Measurements from ENCODE around the gene ZSWIM6.

ZSWIM6 gene

DNA sequence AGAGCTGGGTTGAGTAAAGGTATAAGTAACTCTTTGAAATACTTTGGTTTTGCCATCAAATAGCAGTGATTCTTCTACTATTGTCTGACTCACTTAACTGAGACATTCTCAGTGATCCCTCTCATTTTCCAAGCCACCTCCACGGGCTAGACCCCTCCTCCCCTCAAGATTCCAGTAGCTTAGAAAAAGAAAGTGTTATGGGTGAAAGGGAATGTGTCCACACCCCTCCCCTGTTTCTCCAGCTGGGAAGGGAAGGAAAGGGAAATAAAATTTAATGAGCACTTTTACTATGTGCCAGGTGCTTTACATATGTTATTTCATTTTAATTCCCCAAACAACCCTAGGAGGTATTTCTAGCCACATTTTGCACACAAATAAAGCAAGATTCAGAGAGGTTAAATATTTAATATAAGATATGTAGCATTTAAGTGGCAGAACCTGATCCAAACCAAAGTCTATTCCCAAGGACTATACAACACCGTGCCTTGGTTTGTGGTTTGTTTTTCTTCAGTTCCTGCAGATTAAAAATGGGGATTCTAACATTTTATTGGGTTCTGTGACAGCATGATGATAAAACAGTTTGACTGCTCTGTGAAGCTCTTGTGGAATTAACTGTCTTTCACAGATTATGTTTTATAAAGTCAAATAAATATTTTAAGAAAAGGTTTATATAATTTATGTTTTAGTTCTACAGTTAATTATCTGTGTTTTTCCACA is 135.9 kb downstream of the ZSWIM6 start:
- H2AFZ ChIP-seq (ENCODE audit: low read length) = no peak overlapping the region
- H3K27ac ChIP-seq (ENCODE audit: low read depth, low read length, poor library complexity, severe bottlenecking) = no peak overlapping the region
- H3K4me3 ChIP-seq (ENCODE audit: low read depth, low read length, poor library complexity, severe bottlenecking) = no peak overlapping the region
- H3K9ac ChIP-seq (ENCODE audit: low read length) = no peak overlapping the region
- H3F3A ChIP-seq (ENCODE audit: insufficient read depth, low read length) = no peaks in the 10 kb centered on the region
- no peaks in the 10 kb centered on the region for H3K27me3 ChIP-seq (ENCODE audit: insufficient read depth, low read length)
- H3K4me2 ChIP-seq (ENCODE audit: low read length) = no peak overlapping the region
- no peaks in the 10 kb centered on the region for H3K9me2 ChIP-seq (ENCODE audit: low read depth, low read length)
- H3K9me3 ChIP-seq (ENCODE audit: low read length) = no peaks in the 10 kb centered on the region
- H3K36me3 ChIP-seq (ENCODE audit: insufficient read depth, low read length) = no peaks in the 10 kb centered on the region
- no peaks in the 10 kb centered on the region for H4K20me1 ChIP-seq (ENCODE audit: insufficient read depth, low read length)
- H3K4me1 ChIP-seq (ENCODE audit: insufficient read depth, low read length, severe bottlenecking) = no peaks in the 10 kb centered on the region
- H3K79me2 ChIP-seq (ENCODE audit: insufficient read depth, low read length) = no peaks in the 10 kb centered on the region
- no peak for TF ChIP-seq EZH2 (IDR thresholded peaks at IDR 0.05; ENCODE audit: borderline replicate concordance, low read length)
- TF ChIP-seq, protein P1, sequence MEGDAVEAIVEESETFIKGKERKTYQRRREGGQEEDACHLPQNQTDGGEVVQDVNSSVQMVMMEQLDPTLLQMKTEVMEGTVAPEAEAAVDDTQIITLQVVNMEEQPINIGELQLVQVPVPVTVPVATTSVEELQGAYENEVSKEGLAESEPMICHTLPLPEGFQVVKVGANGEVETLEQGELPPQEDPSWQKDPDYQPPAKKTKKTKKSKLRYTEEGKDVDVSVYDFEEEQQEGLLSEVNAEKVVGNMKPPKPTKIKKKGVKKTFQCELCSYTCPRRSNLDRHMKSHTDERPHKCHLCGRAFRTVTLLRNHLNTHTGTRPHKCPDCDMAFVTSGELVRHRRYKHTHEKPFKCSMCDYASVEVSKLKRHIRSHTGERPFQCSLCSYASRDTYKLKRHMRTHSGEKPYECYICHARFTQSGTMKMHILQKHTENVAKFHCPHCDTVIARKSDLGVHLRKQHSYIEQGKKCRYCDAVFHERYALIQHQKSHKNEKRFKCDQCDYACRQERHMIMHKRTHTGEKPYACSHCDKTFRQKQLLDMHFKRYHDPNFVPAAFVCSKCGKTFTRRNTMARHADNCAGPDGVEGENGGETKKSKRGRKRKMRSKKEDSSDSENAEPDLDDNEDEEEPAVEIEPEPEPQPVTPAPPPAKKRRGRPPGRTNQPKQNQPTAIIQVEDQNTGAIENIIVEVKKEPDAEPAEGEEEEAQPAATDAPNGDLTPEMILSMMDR (IDR thresholded peaks at IDR 0.05; ENCODE audit: low read length) = no peak

DNA sequence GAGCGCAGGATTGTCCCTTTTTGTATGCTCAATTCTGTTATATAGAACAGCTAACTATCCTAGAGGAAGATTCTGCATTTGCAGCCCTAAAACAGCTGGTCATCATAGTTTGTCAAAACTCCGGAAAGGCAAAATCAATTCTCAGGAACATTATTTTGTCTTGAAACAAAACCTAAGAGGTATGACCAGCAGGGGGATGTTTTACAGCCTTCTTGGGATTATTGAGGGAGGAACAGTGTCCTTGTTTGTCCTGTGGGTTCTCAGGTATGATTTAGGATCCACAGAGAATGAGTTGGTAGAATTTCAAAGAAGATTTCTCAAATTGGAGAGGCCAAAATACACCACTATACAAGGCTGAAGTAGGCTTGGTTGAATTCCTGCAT is 136.4 kb downstream of the ZSWIM6 start:
- Histone ChIP-seq H3K79me2 (ENCODE audit: insufficient read depth, low read length) (no peaks in the 10 kb centered on the region), H3K4me1 (ENCODE audit: insufficient read depth, low read length, severe bottlenecking) (no peaks in the 10 kb centered on the region), H3K27ac (ENCODE audit: low read depth, low read length, poor library complexity, severe bottlenecking) (no peak overlapping the region), H3K9me2 (ENCODE audit: low read depth, low read length) (no peaks in the 10 kb centered on the region), H3K9me3 (ENCODE audit: low read length) (no peaks in the 10 kb centered on the region), H3K4me2 (ENCODE audit: low read length) (no peak overlapping the region), H2AFZ (ENCODE audit: low read length) (no peak overlapping the region), H4K20me1 (ENCODE audit: insufficient read depth, low read length) (no peaks in the 10 kb centered on the region), H3K27me3 (ENCODE audit: insufficient read depth, low read length) (no peaks in the 10 kb centered on the region), H3K9ac (ENCODE audit: low read length) (no peak overlapping the region), H3F3A (ENCODE audit: insufficient read depth, low read length) (no peaks in the 10 kb centered on the region), H3K4me3 (ENCODE audit: low read depth, low read length, poor library complexity, severe bottlenecking) (no peak overlapping the region), H3K36me3 (ENCODE audit: insufficient read depth, low read length) (no peaks in the 10 kb centered on the region)
- TF ChIP-seq, protein P1 (IDR thresholded peaks at IDR 0.05; ENCODE audit: low read length) = no peak
- no peak for TF ChIP-seq EZH2 (IDR thresholded peaks at IDR 0.05; ENCODE audit: borderline replicate concordance, low read length)

DNA sequence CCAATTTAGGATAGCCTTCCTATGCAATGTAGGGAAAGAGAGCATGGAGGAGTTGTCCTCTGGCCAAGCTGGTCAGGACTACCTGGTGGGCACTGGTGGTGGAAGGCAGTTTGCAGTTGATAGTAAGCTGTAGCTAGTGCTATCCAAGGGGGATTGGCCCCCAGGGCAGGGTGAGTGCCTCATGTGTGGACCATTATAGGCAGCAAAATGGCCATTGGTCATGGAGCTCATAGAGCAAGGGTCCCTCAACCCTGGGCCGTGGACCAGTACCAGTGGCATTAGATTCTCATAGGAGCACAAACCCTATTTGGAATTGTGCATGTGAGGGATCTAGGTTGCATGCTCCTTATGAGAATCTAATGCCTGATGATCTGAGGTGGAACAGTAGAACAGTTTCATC is 139.3 kb downstream of the ZSWIM6 start:
- no peaks in the 10 kb centered on the region for H3K79me2 ChIP-seq (ENCODE audit: insufficient read depth, low read length)
- no peak overlapping the region for H3K4me2 ChIP-seq (ENCODE audit: low read length)
- H3K9ac ChIP-seq (ENCODE audit: low read length) = no peak overlapping the region
- H3K27ac ChIP-seq (ENCODE audit: low read depth, low read length, poor library complexity, severe bottlenecking) = no peak overlapping the region
- H3F3A ChIP-seq (ENCODE audit: insufficient read depth, low read length) = no peaks in the 10 kb centered on the region
- no peaks in the 10 kb centered on the region for H3K9me3 ChIP-seq (ENCODE audit: low read length)
- no peak for TF ChIP-seq EZH2 (IDR thresholded peaks at IDR 0.05; ENCODE audit: borderline replicate concordance, low read length)
- TF ChIP-seq, protein P1 (IDR thresholded peaks at IDR 0.05; ENCODE audit: low read length) = no peak
- H3K9me2 ChIP-seq (ENCODE audit: low read depth, low read length) = no peaks in the 10 kb centered on the region
- H4K20me1 ChIP-seq (ENCODE audit: insufficient read depth, low read length) = no peaks in the 10 kb centered on the region
- no peaks in the 10 kb centered on the region for H3K4me1 ChIP-seq (ENCODE audit: insufficient read depth, low read length, severe bottlenecking)
- H2AFZ ChIP-seq (ENCODE audit: low read length) = no peak overlapping the region
- H3K4me3 ChIP-seq (ENCODE audit: low read depth, low read length, poor library complexity, severe bottlenecking) = no peak overlapping the region
- H3K27me3 ChIP-seq (ENCODE audit: insufficient read depth, low read length) = no peaks in the 10 kb centered on the region
- no peaks in the 10 kb centered on the region for H3K36me3 ChIP-seq (ENCODE audit: insufficient read depth, low read length)
